Vagina (tissue), 2 donors: ENCODE results near the gene CSTF1. TPM values are rescaled to one million over a fixed set of nuclear protein-coding genes. Genes with fewer than 3 reads are reported as not detected.

Experiments
- DNase-seq, 2 donors: peaks; one replicate each; pipeline ENCODE4 v3.0.0-alpha.2; 2017; ENCODE audit errors: extremely low spot score in 2 of 2
- H3K27ac ChIP-seq: fragments of 200-600 bp; sonication (generic); one replicate; pipeline ENCODE4 v1.5.1; 2019
- H3K27me3 ChIP-seq: fragments of 200-600 bp; sonication (generic); one replicate; pipeline ENCODE4 v1.5.1; 2019
- H3K36me3 ChIP-seq, 2 donors: fragments of 200-600 bp; sonication (generic); one replicate each; pipeline ENCODE4 v1.5.1; 2017 to 2019
- H3K4me1 ChIP-seq: fragments of 200-600 bp; sonication (generic); one replicate; pipeline ENCODE4 v1.5.1; 2019
- H3K4me3 ChIP-seq, 2 donors: fragments of 200-600 bp; sonication (generic); 1 replicate in 1 of 2; 2 replicates in 1 of 2; pipeline ENCODE4 v1.5.1; 2016 to 2019
- H3K9me3 ChIP-seq: fragments of 200-600 bp; sonication (generic); one replicate; pipeline ENCODE4 v1.5.1; 2019
- POLR2A ChIP-seq, 2 donors: fragments of 450-650 bp; IDR thresholded peaks; one replicate each; pipeline ENCODE4 v1.6.1; 2017; ENCODE audit warnings: antibody characterized with exemption in 2 of 2, mild to moderate bottlenecking in 2 of 2, moderate library complexity in 2 of 2
- POLR2AphosphoS5 ChIP-seq, 2 donors: sonication (generic); formaldehyde crosslinking; IDR thresholded peaks; one replicate each; pipeline ENCODE4 v1.9.0; 2017; ENCODE audit warnings: antibody characterized with exemption in 2 of 2, mild to moderate bottlenecking in 2 of 2, low read depth in 1 of 2; ENCODE audit not compliant: insufficient read depth in 1 of 2
- intact Hi-C: fragments of 100-400 bp; cut with DNase I; formaldehyde crosslinking; loops from one replicate; pipeline ENCODE4 v1.15.1; 2023
- total RNA-seq: library from RNA; depleted of rRNA; stranded (reverse); fragments of >200 nt; gene quantifications from one replicate; pipeline ENCODE4 v1.2.3, GENCODE V29; 2016
- TF ChIP-seq, protein P1 (sequence below), 3 experiments: fragments of 450-650 bp in 2 of 3; fragments of 200-600 bp in 1 of 3; sonication (generic) in 1 of 3; IDR thresholded peaks; one replicate each; pipeline ENCODE4 v1.5.1; 2017 to 2019; ENCODE audit warnings: antibody characterized with exemption in 3 of 3, mild to moderate bottlenecking in 2 of 3, moderate library complexity in 2 of 3

The CSTF1 gene
- total RNA-seq, 1 donor from 2014 or later, result 27.0 TPM

DNA sequence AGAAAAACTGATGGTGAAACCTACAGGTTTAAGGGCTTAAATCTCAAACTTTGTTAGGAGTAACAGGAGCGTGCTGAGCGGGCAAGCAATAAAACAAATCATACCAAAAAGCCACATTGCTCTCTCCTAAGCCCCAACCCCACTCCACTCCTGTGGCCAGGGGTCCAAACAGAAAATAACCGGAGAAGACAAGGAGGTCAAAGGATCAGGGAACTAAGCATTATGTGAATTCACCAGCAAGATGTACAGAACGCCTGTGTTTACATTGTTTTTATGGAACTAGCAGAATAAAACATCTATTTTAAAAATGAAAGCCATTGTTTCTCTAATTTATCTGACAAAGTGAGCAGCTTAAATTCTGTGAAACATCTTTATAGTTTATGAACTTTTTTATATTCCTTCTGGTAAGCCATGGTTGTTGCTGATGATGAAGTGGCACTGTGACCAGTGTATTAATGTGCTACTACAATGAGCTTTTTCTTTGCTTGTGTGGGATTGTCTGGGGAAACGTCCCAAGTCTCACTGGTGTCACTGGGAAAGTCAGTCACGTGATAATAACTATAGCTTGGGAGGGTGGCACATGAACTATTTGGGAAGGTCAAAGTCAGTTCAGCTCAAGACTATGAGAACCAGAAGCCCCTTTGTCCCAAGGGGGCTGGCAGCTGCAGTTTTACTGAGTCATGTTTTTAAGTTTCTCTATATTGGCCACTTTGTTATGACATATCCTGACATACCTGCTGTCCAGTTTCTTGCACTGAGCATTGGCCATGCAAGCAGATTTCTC lies 23.9 kb upstream of the CSTF1 start:
- Histone ChIP-seq H3K27me3 (no peaks in the 10 kb centered on the region), H3K27ac (no peak overlapping the region), H3K36me3 (peaks cover 0 to 34% of the 10 kb centered on the region in 2 donors), H3K4me3 (no peak overlapping the region), H3K4me1 (no peaks in the 10 kb centered on the region), H3K9me3 (no peaks in the 10 kb centered on the region)
- no peak for DNase-seq
- TF ChIP-seq POLR2A (IDR thresholded peaks at IDR 0.05), result no peak
- no peak for TF ChIP-seq POLR2AphosphoS5 (IDR thresholded peaks at IDR 0.05; ENCODE audit: insufficient read depth in 1 of 2, low read depth in 1 of 2)
- TF ChIP-seq, protein P1, sequence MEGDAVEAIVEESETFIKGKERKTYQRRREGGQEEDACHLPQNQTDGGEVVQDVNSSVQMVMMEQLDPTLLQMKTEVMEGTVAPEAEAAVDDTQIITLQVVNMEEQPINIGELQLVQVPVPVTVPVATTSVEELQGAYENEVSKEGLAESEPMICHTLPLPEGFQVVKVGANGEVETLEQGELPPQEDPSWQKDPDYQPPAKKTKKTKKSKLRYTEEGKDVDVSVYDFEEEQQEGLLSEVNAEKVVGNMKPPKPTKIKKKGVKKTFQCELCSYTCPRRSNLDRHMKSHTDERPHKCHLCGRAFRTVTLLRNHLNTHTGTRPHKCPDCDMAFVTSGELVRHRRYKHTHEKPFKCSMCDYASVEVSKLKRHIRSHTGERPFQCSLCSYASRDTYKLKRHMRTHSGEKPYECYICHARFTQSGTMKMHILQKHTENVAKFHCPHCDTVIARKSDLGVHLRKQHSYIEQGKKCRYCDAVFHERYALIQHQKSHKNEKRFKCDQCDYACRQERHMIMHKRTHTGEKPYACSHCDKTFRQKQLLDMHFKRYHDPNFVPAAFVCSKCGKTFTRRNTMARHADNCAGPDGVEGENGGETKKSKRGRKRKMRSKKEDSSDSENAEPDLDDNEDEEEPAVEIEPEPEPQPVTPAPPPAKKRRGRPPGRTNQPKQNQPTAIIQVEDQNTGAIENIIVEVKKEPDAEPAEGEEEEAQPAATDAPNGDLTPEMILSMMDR (IDR thresholded peaks at IDR 0.05), result no peak
- intact Hi-C loops, result no loop called here

DNA sequence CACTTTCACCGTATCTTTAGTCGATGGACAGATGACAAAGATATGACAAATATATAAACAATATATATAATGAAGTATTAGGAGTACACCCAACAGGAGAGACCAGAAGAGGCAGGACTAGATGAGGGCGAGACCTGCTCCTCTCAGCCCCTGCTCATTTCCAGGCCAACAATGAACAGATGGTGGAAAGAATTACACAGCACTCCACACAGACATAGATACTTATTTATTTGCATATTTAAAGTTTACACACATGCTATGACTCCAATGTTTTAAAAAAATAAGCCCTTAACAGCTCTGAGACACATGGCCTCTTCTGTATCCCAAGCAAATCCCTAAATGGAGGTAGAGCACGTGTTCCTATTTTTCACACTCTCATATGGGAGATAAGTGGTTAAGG lies 23.3 kb upstream of the CSTF1 start:
- Histone ChIP-seq H3K36me3 (peaks cover 0 to 34% of the 10 kb centered on the region in 2 donors), H3K9me3 (no peaks in the 10 kb centered on the region), H3K27me3 (no peaks in the 10 kb centered on the region), H3K27ac (no peak overlapping the region), H3K4me3 (no peak overlapping the region), H3K4me1 (no peaks in the 10 kb centered on the region)
- no peak for DNase-seq
- no peak for TF ChIP-seq POLR2A (IDR thresholded peaks at IDR 0.05)
- TF ChIP-seq POLR2AphosphoS5 (IDR thresholded peaks at IDR 0.05; ENCODE audit: insufficient read depth in 1 of 2, low read depth in 1 of 2), result no peak
- TF ChIP-seq, protein P1 (IDR thresholded peaks at IDR 0.05), result no peak
- intact Hi-C loops, result no loop called here

DNA sequence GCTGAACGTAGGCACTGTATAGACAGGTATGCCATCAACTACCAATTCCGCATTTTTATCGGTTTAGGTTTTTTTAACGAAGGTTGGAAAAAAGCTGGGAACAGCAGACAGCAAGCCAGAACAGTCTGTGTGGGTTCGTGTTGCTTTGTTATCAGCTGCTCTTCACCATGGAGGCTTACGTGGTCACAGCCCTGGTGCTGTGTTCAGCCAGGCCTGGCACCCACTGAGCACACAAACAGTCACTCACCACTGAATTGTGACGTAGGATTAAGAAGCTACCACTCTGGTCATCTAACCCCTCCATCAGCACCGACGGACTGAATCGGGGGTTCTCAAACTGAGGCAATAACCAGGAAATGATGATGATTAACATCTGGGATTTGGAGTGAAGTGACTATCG lies 20.5 kb upstream of the CSTF1 start:
- intact Hi-C loops, result no loop called here
- Histone ChIP-seq H3K4me3 (no peak overlapping the region), H3K27me3 (no peaks in the 10 kb centered on the region), H3K36me3 (peaks cover 0 to 10% of the 10 kb centered on the region in 2 donors), H3K27ac (no peak overlapping the region), H3K9me3 (no peaks in the 10 kb centered on the region), H3K4me1 (no peaks in the 10 kb centered on the region)
- TF ChIP-seq POLR2A (IDR thresholded peaks at IDR 0.05) (no peak), POLR2AphosphoS5 (IDR thresholded peaks at IDR 0.05; ENCODE audit: insufficient read depth in 1 of 2, low read depth in 1 of 2) (no peak)
- TF ChIP-seq, protein P1 (IDR thresholded peaks at IDR 0.05), result no peak
- DNase-seq, result no peak

DNA sequence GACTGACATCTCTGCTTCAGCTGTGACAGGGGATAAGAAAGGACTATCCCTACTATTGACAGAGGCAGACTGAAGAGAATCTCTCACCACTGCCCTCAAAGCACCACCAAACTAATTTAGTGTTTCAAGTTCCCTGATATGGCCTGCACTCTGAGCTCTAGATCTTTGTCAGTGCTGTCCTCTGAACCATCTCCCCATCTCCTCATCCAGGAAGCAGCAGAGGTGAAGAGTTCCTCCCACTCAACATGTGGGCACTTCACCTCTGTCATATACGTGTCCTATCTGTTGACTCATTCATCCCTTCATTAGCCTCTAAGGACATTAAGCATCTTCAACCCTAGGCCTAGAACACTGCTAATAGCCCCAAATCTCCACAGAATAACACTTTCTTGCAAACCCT lies 19.6 kb upstream of the CSTF1 start:
- no peak for DNase-seq
- Histone ChIP-seq H3K9me3 (no peaks in the 10 kb centered on the region), H3K27ac (no peak overlapping the region), H3K36me3 (peaks cover 0 to under 1% of the 10 kb centered on the region in 2 donors), H3K27me3 (no peaks in the 10 kb centered on the region), H3K4me1 (no peaks in the 10 kb centered on the region), H3K4me3 (no peak overlapping the region)
- intact Hi-C loops, result no loop called here
- TF ChIP-seq, protein P1 (IDR thresholded peaks at IDR 0.05), result no peak
- no peak for TF ChIP-seq POLR2A (IDR thresholded peaks at IDR 0.05)
- no peak for TF ChIP-seq POLR2AphosphoS5 (IDR thresholded peaks at IDR 0.05; ENCODE audit: insufficient read depth in 1 of 2, low read depth in 1 of 2)

DNA sequence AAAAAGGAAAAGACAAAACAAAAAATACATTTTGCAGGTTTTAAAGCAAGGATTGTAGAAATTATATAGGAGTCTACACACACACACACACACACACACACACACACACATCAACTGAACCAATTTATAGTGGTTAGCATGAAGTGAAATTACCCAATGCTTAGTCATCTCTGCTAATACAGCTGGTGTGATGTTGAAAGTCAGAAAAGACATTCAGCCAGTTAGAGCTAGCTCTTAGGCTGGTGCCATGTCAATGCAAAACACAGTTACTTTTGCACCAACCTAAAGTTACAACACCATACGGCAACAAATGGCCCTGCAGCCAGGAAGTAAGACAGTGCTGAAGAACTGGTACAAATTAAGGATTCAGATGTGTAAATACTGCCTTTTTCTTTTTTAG lies 18.5 kb upstream of the CSTF1 start:
- H3K36me3 ChIP-seq, result no peaks in the 10 kb centered on the region
- no peak for DNase-seq
- TF ChIP-seq POLR2A (IDR thresholded peaks at IDR 0.05), result no peak
- TF ChIP-seq, protein P1 (IDR thresholded peaks at IDR 0.05), result no peak
- TF ChIP-seq POLR2AphosphoS5 (IDR thresholded peaks at IDR 0.05; ENCODE audit: insufficient read depth in 1 of 2, low read depth in 1 of 2), result no peak
- H3K27ac ChIP-seq, result no peak overlapping the region
- H3K4me3 ChIP-seq, result no peak overlapping the region
- no peaks in the 10 kb centered on the region for H3K27me3 ChIP-seq
- intact Hi-C loops, result no loop called here
- no peaks in the 10 kb centered on the region for H3K9me3 ChIP-seq
- H3K4me1 ChIP-seq, result no peaks in the 10 kb centered on the region
